ENCODE data around the gene SSC4D. TPM values are rescaled to one million over a fixed set of nuclear protein-coding genes. Genes with fewer than 3 reads are reported as not detected.
"Not testable (repeated sequence)": the region's sequence is repeated elsewhere in the genome, so short reads cannot be mapped to it uniquely, and the experiment has no call there.

The SSC4D gene
- polyA plus RNA-seq, 6 donors from 2014 or later = not detected

DNA sequence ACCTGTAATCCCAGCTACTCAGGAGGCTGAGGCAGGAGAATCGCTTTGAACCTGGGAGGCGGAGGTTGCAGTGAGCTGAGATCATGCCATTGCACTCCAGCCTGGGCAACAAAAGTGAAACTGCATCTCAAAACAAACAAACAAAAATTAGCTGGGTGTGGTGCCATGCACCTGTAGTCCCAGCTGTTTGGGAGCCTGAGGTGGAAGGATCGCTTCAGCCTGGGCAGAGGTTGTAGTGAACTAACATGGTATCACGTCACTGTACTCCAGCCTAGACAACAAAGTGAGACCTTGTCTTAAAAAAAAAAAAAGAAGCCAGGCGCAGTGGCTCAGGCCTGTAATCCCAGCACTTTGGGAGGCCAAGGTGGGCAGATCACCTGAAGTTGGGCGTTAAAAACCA is 21.7 kb downstream of the SSC4D start:
- H3K36me3 Mint-ChIP-seq; ATAC-seq (ENCODE audit: low read depth in 2 of 2); DNase-seq; H3K27ac Mint-ChIP-seq; H3K27me3 Mint-ChIP-seq; H3K9me3 Mint-ChIP-seq; H3K4me3 Mint-ChIP-seq: not testable (repeated sequence)
- H3K4me1 Mint-ChIP-seq = peaks cover under 1 to 10% (median 4%) of the 10 kb centered on the region in 3 donors

DNA sequence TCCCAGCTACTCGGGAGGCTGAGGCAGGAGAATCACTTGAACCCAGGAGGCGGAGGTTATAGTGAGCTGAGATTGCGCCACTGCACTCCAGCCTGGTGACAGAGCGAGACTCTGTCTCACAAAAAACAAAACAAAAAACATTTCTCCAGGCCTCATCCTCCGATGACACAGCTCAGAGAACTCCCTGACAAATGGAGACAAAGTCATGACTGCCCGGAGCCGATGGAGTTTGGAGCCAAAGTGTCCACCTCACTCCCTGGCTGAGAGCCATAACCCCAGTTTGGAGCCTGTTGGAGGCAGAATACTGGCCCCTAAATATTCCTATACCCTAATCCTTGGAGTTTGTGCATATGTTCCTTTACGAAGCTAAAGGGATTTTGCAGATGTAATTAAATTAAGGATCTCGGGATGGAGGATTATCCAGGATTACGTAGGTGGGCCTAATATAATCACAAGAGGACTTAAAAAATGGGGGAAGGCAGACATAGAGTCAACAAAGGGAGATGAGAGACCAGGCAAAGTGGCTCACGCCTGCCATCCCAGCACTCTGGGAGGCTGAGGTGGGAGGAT is 22.7 kb downstream of the SSC4D start:
- no peak overlapping the region for H3K27ac Mint-ChIP-seq
- DNase-seq (no peak), ATAC-seq (ENCODE audit: low read depth in 2 of 2) (no peak)
- H3K9me3 Mint-ChIP-seq = no peaks in the 10 kb centered on the region
- H3K27me3 Mint-ChIP-seq = no peaks in the 10 kb centered on the region
- H3K36me3 Mint-ChIP-seq = no peaks in the 10 kb centered on the region
- no peak overlapping the region for H3K4me3 Mint-ChIP-seq
- no peaks in the 10 kb centered on the region for H3K4me1 Mint-ChIP-seq

DNA sequence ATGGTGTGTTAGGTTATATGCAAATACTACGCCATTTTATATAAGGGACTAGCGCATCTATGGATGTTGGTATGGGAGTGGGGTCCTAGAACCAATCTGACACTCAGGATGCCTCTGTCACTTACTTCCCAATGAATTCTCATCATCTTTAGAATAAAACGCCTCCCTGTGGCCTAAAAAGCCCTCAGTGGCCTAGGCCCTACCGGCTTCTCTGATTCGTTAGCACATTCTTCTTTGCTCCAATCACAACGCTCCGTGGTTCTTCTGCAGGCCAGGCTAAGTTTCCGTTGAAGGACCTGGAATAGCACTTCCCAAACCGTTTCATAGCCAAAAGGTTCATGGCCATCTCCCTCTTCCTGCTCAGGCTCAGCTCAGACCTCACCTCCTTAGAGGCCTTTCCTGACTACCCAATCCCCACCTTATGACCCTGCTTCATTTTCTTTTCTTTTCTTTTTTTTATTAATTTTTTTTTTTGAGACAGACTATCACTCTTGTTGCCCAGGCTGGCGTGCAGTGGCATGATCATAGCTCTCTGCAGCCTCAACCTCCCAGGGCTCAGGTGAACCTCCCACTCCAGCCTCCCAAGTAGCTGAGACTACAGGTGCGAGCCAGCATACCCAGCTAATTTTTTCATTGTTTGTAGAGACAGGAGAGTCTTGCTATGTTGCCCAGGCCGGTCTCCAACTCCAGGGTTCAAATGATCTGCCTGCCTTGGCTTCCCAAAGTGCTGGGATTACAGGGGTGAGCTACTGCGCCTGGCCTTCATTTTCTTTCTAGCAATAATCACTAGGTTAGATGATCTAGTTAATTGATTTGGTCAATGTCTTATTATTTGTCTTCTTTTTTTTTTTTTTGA is 26.2 kb downstream of the SSC4D start:
- H3K4me1 Mint-ChIP-seq = peaks cover 0 to 6% (median 3%) of the 10 kb centered on the region in 3 donors
- H3K4me3 Mint-ChIP-seq = no peak overlapping the region
- no peaks in the 10 kb centered on the region for H3K36me3 Mint-ChIP-seq
- ATAC-seq (ENCODE audit: low read depth in 2 of 2) = no peak
- H3K27ac Mint-ChIP-seq = no peak overlapping the region
- DNase-seq = no peak
- H3K9me3 Mint-ChIP-seq = no peaks in the 10 kb centered on the region
- H3K27me3 Mint-ChIP-seq = no peaks in the 10 kb centered on the region

DNA sequence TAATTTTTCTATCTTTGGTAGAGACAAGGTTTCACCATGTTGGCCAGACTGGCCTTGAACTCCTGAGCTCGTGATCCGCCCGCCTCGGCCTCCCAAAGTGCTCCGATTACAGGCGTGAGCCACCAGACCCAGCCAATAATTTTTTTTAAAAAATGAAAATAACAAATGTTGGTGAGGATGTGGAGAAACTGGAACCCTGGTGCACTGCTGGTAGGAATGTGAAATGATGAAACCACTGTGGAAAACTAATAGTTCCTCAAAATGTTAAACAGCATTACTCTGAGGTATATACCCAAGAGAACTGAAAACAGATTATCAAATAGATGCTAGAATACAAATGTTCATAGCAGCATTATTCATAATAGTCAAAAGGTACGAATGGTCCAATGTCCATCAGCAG is 27.7 kb downstream of the SSC4D start:
- Mint-ChIP-seq H3K4me3 (peak overlapping the region in 1 of 8 donors; percentile 50), H3K9me3 (no peaks in the 10 kb centered on the region), H3K4me1 (peaks cover 0 to 6% (median 3%) of the 10 kb centered on the region in 3 donors), H3K27me3 (no peaks in the 10 kb centered on the region), H3K36me3 (no peaks in the 10 kb centered on the region), H3K27ac (no peak overlapping the region)
- ATAC-seq (ENCODE audit: low read depth in 2 of 2) = no peak
- DNase-seq = no peak

DNA sequence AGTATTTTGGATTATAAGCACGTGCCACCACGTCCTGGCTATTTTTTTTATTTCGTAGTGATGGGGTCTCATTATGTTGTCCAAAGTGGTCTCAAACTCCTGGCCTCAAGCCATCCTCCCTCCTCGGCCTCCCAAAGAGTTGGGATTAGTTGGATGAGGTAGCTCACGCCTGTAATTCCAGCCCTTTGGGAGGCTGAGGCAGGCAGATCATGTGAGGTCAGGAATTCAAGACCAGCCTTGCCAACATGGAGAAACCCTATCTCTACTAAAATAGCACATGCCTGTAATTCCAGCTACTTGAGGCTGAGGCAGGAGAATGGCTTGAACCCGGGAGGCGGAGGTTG is 28.9 kb downstream of the SSC4D start:
- Mint-ChIP-seq H3K4me3 (peak overlapping the region; percentile 67 to 90 (median 82)), H3K36me3 (no peaks in the 10 kb centered on the region), H3K4me1 (peaks cover 0 to 6% (median 3%) of the 10 kb centered on the region in 3 donors), H3K27ac (peak overlapping the region in 2 of 6 donors; percentile 10 to 58), H3K9me3 (no peaks in the 10 kb centered on the region), H3K27me3 (no peaks in the 10 kb centered on the region)
- DNase-seq = no peak
- no peak for ATAC-seq (ENCODE audit: low read depth in 2 of 2)

DNA sequence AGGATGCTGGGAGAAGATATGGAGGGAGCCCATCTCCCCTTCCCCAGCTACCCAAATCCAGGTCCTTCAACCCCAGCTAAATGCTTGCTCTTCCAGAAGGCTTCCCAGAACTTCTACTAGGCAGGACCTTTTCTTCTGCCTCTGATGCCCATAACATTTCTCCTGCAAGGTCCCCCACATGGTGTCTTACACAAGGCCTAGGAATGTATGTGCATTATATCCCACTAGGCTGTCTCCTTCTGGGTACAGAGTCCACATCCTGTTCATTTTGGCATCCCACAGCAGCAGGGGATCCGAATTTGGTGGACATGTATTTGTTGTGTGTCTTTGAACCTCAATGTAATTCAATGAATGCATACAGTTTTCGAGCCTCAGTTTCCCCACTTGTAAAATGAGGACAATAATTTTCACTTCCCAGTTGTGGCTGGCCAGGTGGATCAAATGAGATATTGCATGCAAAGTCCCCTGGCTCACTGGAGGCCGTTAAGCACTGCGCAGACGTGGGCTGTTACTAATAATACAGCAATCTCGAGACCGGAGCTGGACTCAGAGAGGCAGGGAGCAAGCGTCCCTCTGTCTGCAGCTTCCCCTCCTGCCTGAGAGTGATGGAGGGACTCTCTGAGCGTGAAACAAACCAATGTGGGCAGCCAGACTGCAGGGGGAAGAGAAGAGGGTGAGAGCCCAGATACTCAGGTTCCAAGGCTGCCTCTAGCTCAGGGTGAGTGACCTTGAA is 32.1 kb downstream of the SSC4D start:
- H3K4me3 Mint-ChIP-seq = peak overlapping the region in 1 of 8 donors; percentile 59
- ATAC-seq (ENCODE audit: low read depth in 2 of 2) (no peak), DNase-seq (no peak)
- peaks cover 0 to 6% (median 3%) of the 10 kb centered on the region in 3 donors for H3K4me1 Mint-ChIP-seq
- H3K9me3 Mint-ChIP-seq = peaks cover 0 to 2% (median 0%) of the 10 kb centered on the region in 7 donors
- H3K27ac Mint-ChIP-seq = no peak overlapping the region
- peaks cover 0 to 30% (median 13%) of the 10 kb centered on the region in 3 donors for H3K27me3 Mint-ChIP-seq
- H3K36me3 Mint-ChIP-seq = no peaks in the 10 kb centered on the region

DNA sequence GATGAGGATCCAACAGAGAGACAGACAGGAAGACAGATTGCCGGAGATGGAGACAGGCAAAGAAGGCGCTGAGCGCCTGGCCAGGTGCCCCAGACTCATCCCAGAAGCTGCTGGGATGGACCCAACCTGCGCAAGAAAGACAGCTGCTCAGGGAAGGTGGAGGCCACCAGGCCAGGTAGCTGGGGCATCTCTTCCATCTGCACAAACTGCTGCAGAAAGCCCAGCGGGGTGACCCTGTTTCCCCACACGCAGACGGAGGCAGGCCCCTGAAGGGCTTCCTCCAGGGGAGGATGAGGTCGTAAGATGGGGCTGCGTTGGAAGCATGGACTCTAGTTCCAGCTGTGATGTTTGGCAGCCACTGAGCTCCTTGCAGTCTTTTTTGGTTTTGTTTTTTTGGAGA is 34.2 kb downstream of the SSC4D start:
- H3K4me3 Mint-ChIP-seq = no peak overlapping the region
- ATAC-seq (ENCODE audit: low read depth in 2 of 2) (no peak), DNase-seq (no peak)
- H3K27me3 Mint-ChIP-seq = peaks cover 0 to 35% (median 22%) of the 10 kb centered on the region in 3 donors
- H3K36me3 Mint-ChIP-seq = no peaks in the 10 kb centered on the region
- H3K27ac Mint-ChIP-seq = no peak overlapping the region
- H3K4me1 Mint-ChIP-seq = peaks cover 0 to 2% (median under 1%) of the 10 kb centered on the region in 3 donors
- peaks cover 0 to 2% (median 0%) of the 10 kb centered on the region in 7 donors for H3K9me3 Mint-ChIP-seq

DNA sequence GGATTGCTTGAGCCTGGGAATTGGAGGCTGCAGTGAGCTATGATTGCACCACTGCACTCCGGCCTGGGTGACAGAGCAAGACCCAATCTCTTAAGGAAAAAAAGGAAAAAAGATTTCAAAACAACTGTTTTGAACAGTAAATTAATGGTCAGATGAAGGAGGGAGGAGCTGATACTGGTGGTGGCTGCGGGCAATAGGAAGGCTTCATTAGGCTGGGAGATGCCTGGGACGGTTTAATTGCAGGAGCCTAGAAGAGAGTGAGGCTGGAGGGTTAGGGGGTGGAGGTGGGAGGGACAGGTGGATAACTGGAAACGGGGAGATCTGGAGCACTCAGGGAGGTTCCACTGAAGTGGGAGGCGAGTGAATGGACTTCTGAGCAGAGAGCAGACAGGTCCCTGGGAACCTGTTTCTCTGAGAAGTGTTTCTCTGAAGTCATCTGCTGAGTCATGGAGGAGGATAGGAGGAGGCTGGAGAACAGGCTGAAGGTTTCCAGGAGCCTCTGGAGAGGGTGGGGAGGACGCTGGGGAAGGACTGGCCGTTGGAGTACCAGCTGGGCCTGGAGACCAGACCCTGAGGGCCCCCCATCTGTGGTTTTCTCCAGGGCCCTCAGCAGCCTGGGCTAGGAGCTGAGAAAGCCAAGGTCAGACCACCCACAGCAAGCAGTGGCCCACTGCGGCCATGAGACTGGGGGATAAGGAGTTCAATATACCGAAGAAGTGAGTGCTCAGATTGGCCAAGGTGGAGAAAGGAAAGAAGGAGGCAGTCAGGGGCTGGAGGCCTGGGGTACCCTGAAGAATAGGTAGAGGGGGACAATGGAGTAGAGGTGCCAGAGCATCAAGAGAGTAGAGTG is 36.3 kb downstream of the SSC4D start:
- DNase-seq (no peak), ATAC-seq (ENCODE audit: low read depth in 2 of 2) (no peak)
- peak overlapping the region in 1 of 8 donors; percentile 79 for H3K4me3 Mint-ChIP-seq
- peaks cover 0 to 35% (median 28%) of the 10 kb centered on the region in 3 donors for H3K27me3 Mint-ChIP-seq
- H3K27ac Mint-ChIP-seq = no peak overlapping the region
- peaks cover 0 to 2% (median 0%) of the 10 kb centered on the region in 7 donors for H3K9me3 Mint-ChIP-seq
- no peaks in the 10 kb centered on the region for H3K36me3 Mint-ChIP-seq
- H3K4me1 Mint-ChIP-seq = no peaks in the 10 kb centered on the region

DNA sequence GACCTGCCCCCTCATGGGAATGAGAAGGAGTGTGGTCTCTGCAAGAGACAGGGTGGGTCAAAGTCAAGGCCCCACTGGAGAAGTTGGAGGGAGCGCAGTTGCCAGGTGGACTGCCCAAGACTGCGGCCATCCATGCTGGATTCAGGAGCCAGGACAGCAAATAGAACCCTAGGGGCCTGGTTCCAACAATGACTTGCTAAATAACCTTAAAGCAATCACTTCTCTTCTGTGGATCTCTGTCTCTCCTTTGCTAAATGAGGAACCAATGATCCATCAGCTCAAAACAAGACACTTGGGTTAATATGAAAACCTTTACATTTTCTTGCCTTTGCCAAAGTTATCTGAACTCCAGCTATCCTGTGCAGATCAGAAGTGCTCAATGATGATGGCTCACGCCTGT is 38.1 kb downstream of the SSC4D start:
- Mint-ChIP-seq H3K27ac (no peak overlapping the region), H3K4me1 (no peaks in the 10 kb centered on the region), H3K4me3 (peak overlapping the region in 1 of 8 donors; percentile 25), H3K9me3 (peaks cover 0 to 2% (median 0%) of the 10 kb centered on the region in 7 donors), H3K27me3 (peaks cover 0 to 35% (median 28%) of the 10 kb centered on the region in 3 donors), H3K36me3 (no peaks in the 10 kb centered on the region)
- no peak for ATAC-seq (ENCODE audit: low read depth in 2 of 2)
- DNase-seq = no peak

DNA sequence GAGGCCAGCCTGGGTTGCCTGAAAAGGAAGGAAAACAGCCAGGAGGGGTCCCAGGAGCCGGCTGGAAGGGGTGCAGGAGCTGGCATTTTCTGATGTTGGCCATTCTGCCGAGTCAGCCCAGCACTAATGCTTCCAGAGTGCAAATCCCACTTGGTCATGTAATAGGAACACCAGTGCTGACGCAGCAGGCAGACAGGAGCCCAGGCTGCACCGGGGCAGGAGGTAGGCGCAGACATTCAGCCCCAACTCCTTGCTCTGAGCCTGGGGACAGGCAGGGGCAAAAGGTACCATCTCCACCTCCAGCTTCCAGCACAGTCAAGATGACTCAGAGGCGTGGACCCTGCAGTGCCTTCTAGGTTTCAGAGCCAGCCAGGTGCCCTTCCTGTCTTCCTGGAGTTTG is 40.5 kb downstream of the SSC4D start:
- H3K27me3 Mint-ChIP-seq = peaks cover 0 to 28% (median 22%) of the 10 kb centered on the region in 3 donors
- no peak for DNase-seq
- H3K4me1 Mint-ChIP-seq = peaks cover 3 to 8% (median 7%) of the 10 kb centered on the region in 3 donors
- H3K9me3 Mint-ChIP-seq = peaks cover 0 to 2% (median 0%) of the 10 kb centered on the region in 7 donors
- H3K27ac Mint-ChIP-seq = no peak overlapping the region
- H3K4me3 Mint-ChIP-seq = no peak overlapping the region
- H3K36me3 Mint-ChIP-seq = no peaks in the 10 kb centered on the region
- no peak for ATAC-seq (ENCODE audit: low read depth in 2 of 2)

DNA sequence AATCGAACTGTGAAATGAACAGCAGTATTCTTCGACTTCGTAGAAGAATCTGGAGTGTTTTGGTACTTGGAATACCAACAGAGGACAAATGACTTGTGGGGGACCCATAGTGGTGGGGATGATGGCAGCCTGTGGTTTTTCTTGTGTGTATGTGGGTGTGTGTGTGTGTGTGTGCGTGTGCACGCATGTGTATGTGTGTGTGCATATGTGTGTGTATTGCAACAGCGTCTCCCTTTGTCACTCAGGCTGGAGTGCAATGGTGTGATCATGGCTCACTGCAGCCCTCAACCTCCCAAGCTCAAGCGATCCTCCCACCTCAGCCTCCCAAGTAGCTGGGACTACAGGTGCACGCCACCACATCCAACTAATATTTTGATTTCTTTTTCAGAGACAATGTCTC is 41.3 kb downstream of the SSC4D start:
- DNase-seq (no peak), ATAC-seq (ENCODE audit: low read depth in 2 of 2) (no peak)
- Mint-ChIP-seq H3K4me3 (no peak overlapping the region), H3K9me3 (peaks cover 0 to 2% (median 0%) of the 10 kb centered on the region in 7 donors), H3K27me3 (peaks cover 0 to 20% (median 13%) of the 10 kb centered on the region in 3 donors), H3K36me3 (no peaks in the 10 kb centered on the region), H3K27ac (peak overlapping the region in 1 of 6 donors; percentile 31), H3K4me1 (peaks cover 4 to 10% (median 9%) of the 10 kb centered on the region in 3 donors)

DNA sequence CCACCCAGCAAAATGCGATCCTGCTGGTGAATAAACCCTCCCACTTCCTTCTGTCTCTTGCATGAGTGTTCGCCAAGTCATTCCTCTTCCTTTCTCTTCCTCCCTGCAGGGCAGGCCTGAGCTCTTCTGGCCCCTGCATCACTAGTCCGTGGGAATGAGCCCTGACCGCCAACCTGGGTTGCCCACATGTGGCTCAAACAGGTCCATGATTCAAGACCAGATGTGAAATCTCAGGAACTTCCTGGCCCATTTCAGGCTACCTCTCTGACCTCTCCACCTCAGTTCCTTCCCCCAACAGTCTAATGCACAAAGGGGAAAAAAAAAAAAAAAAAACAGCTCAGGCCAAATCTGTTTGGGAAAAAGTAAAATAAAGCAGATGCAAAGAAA is 45.3 kb downstream of the SSC4D start:
- no peak for DNase-seq
- Mint-ChIP-seq H3K4me1 (peaks cover 6 to 17% (median 16%) of the 10 kb centered on the region in 3 donors), H3K9me3 (no peaks in the 10 kb centered on the region), H3K27ac (peak overlapping the region in 1 of 6 donors; percentile 28), H3K36me3 (no peaks in the 10 kb centered on the region), H3K4me3 (peak overlapping the region in 1 of 8 donors; percentile 46), H3K27me3 (no peaks in the 10 kb centered on the region)
- ATAC-seq (ENCODE audit: low read depth in 2 of 2) = no peak

DNA sequence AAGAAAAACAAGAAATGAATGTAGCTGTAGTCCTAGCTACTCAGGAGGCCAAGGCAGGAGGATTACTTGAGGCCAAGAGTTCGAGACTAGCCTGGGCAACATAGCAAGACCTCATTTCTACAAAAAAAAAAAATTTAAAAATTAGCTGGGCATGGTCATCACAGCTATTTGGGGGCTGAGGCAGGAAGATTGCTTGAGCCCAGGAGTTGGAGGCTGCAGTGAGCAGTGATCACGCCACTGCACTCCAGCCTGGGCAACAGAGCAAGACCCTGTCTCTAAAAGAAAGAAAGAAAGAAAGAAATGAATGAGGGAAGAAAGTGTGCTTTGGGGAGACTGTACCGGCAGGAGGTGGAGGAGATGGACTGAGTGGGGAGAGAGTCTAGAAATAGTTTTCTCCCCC is 45.7 kb downstream of the SSC4D start:
- not testable (repeated sequence) for ATAC-seq (ENCODE audit: low read depth in 2 of 2); DNase-seq; H3K27ac Mint-ChIP-seq; H3K4me3 Mint-ChIP-seq; H3K36me3 Mint-ChIP-seq; H3K9me3 Mint-ChIP-seq; H3K27me3 Mint-ChIP-seq
- H3K4me1 Mint-ChIP-seq = peaks cover 6 to 17% (median 17%) of the 10 kb centered on the region in 3 donors

All from naive B cell (primary cell).